ENCODE measurements around the gene P2RX3. TPM values are rescaled to one million over a fixed set of nuclear protein-coding genes. Genes with fewer than 3 reads are reported as not detected.
"Not testable (repeated sequence)": the region's sequence is repeated elsewhere in the genome, so short reads cannot be mapped to it uniquely, and the experiment has no call there.

The P2RX3 gene
- polyA plus RNA-seq, 12 donors = 1.6 to 5.6 (median 4.1) TPM; not detected in 2

DNA sequence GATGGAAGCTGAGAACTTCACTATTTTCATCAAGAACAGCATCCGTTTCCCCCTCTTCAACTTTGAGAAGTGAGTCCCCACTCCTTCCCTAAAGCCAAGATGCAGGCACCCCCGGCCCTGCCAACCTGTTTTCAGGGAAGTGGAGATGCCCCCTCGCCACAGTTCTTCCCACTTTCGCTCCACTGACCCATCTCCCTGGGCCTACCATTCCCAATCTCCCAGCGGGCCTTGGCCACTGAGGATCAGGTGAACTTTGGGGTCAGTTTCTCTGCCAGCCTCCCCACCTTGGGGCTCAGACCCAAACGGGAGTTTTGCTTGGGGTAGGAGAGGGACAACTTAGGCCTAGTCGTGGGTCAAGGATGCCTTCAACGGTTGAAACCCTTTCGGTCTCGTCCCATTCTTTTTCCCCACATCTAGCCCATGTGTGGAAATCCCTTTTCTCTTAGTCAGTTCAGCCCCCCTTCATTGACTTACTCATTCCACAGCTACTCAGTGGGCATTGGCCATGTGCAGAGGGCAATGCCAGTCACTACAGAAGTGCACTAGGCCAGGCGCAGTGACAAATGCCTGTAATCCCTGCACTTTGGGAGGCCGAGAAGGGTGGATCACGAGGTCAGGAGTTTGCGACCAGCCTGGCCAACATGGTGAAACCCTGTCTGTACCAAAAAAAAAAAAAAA is 10.6 kb downstream of the P2RX3 start:
- no peak for DNase-seq

GRCh38 chr11:57349491-57350274 is 11.5 kb downstream of the P2RX3 start:
- DNase-seq = peak; percentile 66

DNA sequence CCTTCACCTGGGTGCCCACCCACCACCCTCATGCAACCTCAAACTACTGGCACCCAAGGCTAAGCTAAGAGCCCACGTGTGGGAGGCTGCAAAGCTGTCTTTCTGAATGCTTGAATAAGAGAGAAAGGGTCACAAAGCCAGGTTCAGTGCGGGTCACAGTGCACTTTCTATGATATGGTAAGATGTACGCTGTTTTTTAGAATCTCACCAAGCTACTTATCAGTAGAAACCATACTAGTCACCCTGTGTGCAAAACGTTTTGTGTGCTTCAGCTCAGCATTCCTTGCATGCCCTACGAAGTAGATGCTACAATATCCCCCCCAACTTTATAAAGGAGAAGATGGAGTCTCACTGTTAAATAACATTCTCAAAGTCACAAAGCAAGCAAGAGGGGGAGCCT is 14.9 kb downstream of the P2RX3 start:
- no peak for DNase-seq

DNA sequence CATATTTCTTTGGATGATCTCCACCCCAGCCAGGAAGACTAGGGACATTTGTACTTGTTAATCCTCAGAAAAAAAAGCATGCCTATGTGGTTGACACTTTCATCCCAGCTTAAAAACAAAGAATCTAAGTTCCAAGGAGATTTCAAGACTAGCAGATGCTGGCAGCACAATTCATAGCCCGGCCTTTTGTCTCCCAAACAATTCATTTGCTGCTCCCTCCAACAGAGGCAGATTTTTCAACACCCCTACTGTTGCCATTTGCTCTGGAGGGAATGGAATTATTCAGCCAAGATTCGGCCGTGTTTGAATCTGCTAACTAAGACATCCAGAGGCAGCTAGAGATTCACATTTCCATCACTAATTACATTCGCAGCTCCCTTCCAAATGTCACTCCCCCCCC is 15.3 kb downstream of the P2RX3 start:
- no peak for DNase-seq

- no peak for DNase-seq
Measured at GRCh38 chr11:57353852-57354251, 15.7 kb downstream of the P2RX3 start.

GRCh38 chr11:57354699-57355098 is 16.5 kb downstream of the P2RX3 start:
- DNase-seq = no peak

- no peak for DNase-seq
Measured at GRCh38 chr11:57356268-57356667, 18.1 kb downstream of the P2RX3 start.

DNA sequence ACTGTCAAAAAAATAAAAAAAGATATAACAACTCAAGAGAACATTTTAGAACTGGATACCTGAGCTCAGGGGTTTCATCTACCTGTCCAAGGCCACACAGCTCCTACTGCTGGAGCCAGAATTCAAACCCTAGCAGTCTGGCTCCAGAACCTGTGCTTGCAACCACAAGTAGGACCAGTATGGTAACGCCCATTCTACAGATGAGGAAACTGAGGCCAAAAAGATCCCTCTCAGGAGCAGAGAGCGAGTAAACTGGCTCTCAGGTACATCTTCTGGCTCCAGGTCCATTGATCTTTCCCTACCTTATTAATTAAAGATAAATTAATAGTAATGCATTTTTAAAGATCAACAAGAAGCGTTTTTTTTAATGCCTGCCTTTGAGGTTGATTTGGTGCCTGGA is 19.2 kb downstream of the P2RX3 start:
- no peak for DNase-seq

DNA sequence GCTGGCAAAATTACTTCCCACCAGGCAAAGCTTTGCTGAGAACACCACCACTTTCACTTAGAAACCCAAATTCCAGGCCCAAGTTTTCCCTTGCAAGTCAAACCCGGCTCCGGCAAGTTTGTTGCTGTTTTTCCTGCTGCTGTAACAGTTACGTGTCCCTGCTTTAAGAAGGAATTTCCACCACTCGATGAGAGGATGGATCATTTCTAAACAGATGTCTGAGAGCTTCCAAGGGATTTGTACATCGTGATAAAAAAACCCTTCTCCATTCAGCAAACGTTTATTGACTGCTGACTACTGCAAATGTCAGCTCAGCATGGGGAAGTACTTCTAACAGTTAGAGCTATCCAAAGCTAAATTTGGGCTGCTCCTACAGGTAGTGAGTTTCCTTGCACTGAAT is 19.7 kb downstream of the P2RX3 start:
- DNase-seq = no peak

GRCh38 chr11:57358543-57358961 is 20.4 kb downstream of the P2RX3 start:
- no peak for DNase-seq

DNA sequence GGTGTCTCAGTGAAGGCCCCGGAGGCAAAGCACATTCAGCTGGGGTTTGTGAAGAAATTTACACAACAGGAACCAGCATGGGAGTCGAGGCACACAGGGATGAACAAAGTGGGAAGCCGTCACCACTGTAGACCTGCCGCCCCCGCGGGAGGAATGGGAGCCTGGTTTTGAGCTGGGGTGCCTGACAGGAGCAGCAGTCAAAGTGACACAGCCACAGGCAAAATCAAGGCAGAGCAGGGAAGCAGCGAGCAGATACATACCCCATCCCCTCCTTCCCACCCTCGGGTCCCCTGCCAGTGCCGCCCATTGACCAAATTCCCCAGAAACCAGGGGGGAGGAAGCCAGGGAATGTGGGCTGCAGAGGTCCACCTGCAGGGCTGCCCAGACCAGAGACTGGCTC is 20.8 kb downstream of the P2RX3 start:
- DNase-seq = no peak

- DNase-seq = no peak
Measured at GRCh38 chr11:57359396-57359795, 21.2 kb downstream of the P2RX3 start.

- no peak for DNase-seq
Measured at GRCh38 chr11:57359896-57360690, 21.9 kb downstream of the P2RX3 start.

GRCh38 chr11:57360991-57361390 is 22.8 kb downstream of the P2RX3 start:
- DNase-seq = no peak

DNA sequence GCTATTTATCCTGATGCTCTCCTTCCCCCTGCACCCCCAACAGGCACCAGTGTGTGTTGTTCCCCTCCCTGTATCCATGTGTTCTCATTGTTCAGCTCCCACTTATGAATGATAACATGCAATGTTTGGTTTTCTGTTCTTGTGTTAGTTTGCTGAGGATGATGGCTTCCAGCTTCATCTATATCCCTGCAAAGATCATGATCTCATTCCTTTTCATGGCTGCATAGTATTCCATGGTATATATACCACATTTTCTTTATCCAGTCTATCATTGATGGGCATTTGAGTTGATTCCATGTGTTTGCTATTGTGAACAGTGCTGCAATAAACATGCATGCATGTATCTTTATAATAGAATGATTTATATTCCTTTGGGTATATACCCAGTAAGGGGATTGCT is 23.3 kb downstream of the P2RX3 start:
- not testable (repeated sequence) for DNase-seq

GRCh38 chr11:57361926-57362325 is 23.8 kb downstream of the P2RX3 start:
- no peak for DNase-seq

- no peak for DNase-seq
Measured at GRCh38 chr11:57363131-57364080, 25.3 kb downstream of the P2RX3 start.

DNA sequence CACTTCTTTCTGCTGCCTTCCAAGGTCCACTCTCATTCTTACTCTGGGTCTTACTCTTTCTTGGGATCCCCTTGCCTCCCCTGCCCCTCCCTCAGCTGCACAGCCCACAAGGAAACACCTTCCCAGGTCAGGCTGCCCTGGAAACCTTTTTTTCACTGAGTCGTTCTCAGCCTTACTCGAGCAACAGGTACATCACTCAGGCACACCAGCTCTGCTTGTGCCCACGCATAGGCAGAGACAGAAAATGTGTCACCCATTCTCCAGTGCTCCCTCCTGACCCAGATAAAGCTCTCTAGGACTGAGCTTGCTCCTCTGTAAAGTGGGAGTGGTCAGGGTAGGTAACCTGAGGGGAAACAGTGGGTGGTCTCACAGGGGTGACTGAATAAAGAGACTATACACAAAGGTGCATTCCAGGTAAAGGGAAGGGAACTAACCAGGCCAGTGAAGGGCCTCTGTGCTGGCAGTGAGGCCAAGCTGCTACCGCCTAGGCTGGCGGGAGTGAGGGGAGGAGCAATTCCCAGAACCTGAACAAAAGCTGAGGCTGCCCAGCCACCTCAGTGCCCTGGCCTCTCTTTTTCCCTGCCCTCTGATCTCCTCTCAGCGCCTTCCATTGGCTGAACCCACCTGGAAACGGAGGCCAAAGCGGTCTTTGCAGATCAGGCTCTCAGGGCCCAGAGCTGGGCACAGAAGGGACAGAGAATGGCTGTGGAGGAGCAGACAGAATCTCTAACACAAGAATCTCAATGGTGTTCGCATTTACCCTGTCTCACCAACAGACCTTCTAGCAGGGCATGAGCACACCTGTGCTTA is 26.9 kb downstream of the P2RX3 start:
- DNase-seq = no peak

- DNase-seq = no peak
Measured at GRCh38 chr11:57368106-57368844, 30.1 kb downstream of the P2RX3 start.

GRCh38 chr11:57368845-57369232 is 30.7 kb downstream of the P2RX3 start:
- no peak for DNase-seq

Data from muscle of arm (tissue), 12 donors.